Panc1 (cell line): Measurements from ENCODE around the gene MPZL3.

Experiments used
- CTCF ChIP-seq: fragments of 450-650 bp; IDR thresholded peaks from 2 replicates; pipeline ENCODE4 v1.5.1; 2017; ENCODE audit warnings: mild to moderate bottlenecking
- POLR2AphosphoS5 ChIP-seq: IDR thresholded peaks from 2 replicates; pipeline ENCODE4 v1.6.1; 2012; ENCODE audit warnings: mild to moderate bottlenecking, low read depth, low read length, moderate library complexity
- REST ChIP-seq, 2 experiments: IDR thresholded peaks; 2 replicates each; pipeline ENCODE4 v1.6.1; 2011 to 2012; ENCODE audit warnings: low read depth in 2 of 2, control low read depth in 1 of 2, low read length in 1 of 2, mild to moderate bottlenecking in 1 of 2, moderate library complexity in 1 of 2; ENCODE audit not compliant: insufficient read depth in 1 of 2

GRCh38 chr11:118200901-118201680 is 51.1 kb downstream of the MPZL3 start:
- TF ChIP-seq CTCF, result no peak
- TF ChIP-seq REST (IDR thresholded peaks at IDR 0.05; ENCODE audit: insufficient read depth in 1 of 2, low read depth in 2 of 2, low read length in 1 of 2), result no peak
- no peak for TF ChIP-seq POLR2AphosphoS5
